ENCODE results near the gene TNFRSF4.

- TF ChIP-seq CTCF (IDR thresholded peaks at IDR 0.05) (no peak), EZH2 (IDR thresholded peaks at IDR 0.05; ENCODE audit: borderline replicate concordance, insufficient read depth, low read depth, low read length, poor library complexity, severe bottlenecking) (no peak)
Observed at GRCh38 chr1:1243807-1244191, 29.8 kb upstream of the TNFRSF4 start.
